HG03571 (cell line): ENCODE measurements around the gene LMF1.

Experiments
- ATAC-seq: cut with Tn5 transposase; IDR thresholded peaks from one replicate; pipeline ENCODE4 v1.9.1; 2021; ENCODE audit not compliant: unreplicated experiment

The LMF1 gene

DNA sequence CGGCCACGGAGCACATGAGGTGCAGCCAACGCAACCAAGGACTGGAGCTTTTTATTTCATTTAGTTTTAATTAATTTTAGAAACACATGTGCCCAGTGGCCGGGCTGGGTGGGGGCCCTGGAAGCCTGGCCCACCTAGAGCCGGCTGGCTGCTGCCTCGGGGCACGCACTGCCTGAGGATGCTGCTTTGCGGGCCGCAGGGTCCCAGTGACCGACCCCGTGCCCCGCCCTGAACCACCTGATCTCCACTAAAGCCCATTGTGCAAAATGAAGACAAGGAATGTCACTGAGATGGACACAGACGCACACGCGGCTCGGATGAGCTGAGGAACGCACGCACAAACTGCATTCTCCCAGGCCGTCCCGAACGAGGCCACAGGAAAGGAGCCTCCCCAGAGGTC, 39.6 kb downstream of the LMF1 start:
- ATAC-seq, result no peak

DNA sequence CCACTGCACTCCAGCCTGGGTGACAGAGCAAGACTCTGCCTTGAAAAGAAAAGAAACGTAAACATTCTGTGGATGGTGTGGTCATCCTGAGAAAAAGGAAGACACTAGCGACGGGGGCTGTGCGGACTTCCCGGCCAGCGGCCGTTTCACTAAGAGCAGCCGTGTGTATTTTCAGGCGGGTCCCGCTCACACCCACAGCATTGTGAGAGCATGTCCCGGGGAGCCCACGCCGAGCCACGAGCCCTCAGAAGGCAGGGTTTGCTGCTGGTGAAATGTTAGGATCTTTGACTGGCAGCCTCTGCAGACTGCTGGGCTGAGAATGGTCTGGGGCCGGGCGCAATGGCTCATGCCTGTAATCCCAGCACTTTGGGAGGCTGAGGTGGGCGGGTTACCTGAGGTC, 40.3 kb downstream of the LMF1 start:
- ATAC-seq, result no peak

DNA sequence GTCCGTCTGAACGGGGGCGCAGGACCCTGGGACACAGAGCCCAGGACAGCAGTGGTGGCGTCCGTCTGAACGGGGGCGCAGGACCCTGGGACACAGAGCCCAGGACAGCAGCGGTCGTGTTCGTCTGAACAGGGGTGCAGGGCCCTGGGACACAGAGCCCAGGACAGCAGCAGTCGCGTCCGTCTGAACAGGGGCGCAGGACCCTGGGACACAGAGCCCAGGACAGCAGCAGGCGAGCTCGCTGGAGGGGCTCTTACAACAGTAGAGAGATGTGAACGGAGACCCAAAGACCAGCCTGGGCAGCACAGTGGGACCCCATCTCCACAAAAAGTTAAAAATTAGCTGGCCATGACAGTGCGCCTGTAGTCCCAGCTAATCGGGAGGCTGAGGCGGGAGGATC, 40.7 kb downstream of the LMF1 start:
- ATAC-seq, result no peak

DNA sequence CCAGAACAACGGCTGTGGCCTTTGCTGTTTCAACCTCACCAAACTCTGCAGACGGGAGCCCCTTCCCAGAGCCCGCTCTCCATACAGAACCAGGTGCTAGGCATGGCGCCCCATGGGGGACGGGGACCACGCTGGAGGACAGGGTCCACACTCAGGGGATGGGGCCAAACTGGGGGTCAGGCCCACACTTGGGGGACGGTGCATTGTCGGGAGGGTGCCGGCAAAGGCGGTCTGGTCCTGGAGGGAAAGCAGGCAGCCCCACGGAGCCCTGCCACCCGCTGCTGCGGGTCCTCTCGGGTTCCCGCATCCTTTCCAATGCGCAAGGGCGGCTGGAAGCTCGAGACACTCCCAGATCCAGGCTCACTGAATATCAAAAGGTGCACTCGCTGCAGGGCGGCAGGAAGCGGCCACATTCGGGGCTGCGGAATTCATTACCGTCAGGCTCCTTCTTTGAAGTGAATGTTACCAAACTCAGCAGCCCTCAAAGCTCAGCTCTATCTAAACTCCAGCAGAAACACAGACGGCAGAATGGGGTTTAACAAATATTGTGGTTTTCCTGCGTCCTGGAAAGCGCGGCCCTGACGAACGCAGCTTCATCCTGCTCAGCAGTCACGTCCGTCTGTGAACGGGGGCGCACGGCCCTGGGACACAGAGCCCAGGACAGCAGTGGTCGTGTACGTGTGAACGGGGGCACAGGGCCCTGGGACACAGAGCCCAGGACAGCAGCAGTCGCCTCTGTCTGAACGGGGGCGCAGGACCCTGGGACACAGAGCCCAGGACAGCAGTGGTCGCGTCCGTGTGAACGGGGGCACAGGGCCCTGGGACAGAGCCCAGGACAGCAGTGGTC, 41.3 kb downstream of the LMF1 start:
- no peak for ATAC-seq

DNA sequence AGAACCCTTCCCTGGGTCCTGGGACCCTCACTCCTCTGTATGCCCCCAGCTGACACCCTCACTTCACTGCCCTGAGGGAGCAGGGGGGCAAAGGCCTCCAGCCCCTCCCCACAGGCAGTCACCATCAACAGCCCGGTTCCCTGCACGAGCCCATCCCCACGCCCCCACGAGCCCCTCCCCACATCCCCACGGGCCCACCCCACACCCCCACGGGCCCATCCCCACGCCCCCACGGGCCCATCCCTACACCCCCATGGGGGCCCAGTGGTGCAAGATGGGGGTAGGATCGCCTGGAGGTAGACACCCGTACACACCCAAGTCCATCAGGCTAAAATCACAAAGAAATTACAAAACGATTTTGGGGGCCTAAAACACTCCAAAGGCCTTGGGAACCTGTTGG, 42.3 kb downstream of the LMF1 start:
- no peak for ATAC-seq

GRCh38 chr16:927931-928330, 42.9 kb downstream of the LMF1 start:
- ATAC-seq, result no peak

DNA sequence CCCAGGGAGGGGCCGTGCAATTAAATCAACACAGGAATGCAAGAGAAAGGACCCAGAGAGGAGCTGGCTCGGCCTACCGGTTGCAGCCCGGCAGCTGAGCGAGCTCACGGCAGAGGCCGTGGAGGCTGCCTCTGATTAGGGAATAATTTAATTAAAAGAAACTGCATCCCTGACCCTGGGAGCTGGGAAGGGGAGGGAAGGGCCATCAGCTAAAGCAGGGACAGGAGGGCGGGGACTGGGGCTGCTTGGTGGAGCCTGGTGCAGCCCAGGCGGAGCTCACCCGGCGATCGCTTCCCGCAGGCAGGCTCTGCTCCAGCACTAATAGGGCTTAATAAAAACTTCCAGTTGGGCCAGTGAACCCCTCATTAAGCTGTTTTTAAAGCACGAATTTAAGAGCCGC, 43.4 kb downstream of the LMF1 start:
- no peak for ATAC-seq

DNA sequence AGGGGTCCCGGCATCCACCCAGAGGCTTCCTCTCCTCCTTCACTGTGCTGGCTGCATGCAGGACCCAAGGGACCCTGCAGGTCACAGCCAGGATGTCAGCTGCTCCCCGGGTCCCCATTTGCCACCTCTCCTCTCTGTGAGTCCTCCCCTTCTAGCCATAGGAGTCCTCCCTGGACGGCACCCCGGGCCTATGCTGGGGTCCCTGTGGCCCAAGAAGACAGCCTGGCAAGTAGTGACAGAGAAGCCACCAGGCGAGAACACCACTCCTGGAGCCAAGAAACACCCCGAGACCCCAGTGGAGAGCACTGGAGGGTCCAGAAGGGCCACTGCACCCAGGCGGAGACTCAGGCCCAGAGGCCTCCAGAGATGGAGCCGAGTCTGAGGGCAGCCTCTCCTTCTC, 44.1 kb downstream of the LMF1 start:
- no peak for ATAC-seq

- ATAC-seq, result no peak
Measured at GRCh38 chr16:924806-925205, 46.0 kb downstream of the LMF1 start.

DNA sequence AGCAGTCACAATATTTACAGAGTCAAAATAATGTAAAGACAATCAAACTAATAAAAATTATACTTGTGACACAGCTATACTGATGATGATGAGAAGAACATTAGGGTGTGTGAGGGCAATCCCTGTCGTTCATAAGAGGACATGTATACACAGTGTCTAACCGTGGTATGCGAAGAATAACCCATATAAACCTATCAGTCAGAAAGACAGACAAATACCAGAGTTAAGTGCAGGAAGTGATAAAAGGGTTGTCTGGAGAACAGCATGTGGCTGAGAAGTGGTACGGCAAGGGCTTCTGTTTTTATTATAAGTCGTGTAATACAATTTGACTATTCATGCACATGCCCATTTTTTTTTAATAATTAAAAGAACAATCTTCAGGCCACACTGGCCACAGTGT, 46.7 kb downstream of the LMF1 start:
- no peak for ATAC-seq

DNA sequence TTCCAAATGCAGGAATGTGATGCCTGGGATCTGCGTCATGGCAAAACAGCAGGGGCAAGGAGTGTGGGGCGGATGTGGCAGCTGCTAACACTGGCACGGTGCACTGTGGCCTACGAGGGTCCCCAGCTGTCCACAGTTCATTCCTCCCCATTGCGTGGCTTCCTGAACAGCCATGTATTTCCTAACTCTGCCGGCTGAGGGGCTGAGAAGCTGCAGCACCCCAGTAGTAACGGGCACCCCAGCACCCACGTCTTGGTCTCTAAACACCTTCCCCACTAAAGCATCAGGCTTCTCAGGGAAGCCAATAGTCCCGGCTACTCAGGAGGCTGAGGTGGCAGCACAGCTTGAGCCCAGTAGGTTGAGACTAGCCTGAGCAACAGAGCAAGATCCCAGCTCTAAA, 47.6 kb downstream of the LMF1 start:
- no peak for ATAC-seq

- ATAC-seq, result no peak
Measured at GRCh38 chr16:922051-922450, 48.7 kb downstream of the LMF1 start.

GRCh38 chr16:921321-921905, 49.4 kb downstream of the LMF1 start:
- no peak for ATAC-seq

GRCh38 chr16:920717-921116, 50.1 kb downstream of the LMF1 start:
- no peak for ATAC-seq

GRCh38 chr16:920051-920681, 50.6 kb downstream of the LMF1 start:
- ATAC-seq, result no peak

- no peak for ATAC-seq
Measured at GRCh38 chr16:919658-920050, 51.1 kb downstream of the LMF1 start.

DNA sequence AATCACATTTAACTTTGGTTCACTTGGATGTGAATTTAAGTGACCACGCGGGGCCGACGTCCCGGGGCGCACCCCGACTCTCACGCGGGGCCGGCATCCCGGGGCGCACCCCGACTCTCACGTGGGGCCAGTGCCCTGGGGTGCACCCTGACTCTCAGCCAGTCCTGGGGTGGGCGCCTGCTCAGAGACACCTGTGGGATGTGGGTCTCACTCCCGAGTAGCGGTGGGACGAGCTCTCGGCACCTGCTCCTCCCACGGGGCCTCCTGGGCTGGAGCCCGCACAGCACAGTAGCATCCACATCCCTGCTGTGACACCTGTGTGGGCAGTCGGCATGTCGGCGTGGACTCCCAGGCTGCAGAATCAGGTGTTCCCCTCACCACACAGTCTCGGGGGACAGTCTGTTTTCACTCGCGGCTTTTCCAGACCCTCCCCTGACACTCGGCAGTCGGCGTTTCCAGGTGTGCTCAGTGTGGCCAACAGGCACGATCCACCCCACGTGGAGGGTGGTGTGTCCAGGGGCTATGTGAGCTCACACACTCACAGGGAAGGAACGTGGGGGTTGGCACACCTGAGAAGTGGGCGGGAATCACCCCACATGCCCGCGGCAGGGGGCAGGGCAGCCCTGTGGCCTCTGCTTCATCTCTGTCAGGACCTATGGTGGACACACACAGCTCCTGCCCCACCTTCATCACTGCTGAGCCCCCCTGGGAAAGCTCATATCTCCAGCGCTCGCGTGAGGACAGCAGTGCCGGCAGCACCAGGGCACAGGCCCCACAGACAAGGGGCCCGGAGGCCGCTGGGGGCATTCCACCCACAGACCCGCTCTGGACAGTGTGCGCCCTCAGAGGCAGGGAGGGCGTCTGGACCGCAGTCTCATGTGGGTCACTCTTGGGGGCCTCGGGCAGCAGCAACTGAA, 51.8 kb downstream of the LMF1 start:
- no peak for ATAC-seq

GRCh38 chr16:918068-918467, 52.7 kb downstream of the LMF1 start:
- ATAC-seq, result no peak

DNA sequence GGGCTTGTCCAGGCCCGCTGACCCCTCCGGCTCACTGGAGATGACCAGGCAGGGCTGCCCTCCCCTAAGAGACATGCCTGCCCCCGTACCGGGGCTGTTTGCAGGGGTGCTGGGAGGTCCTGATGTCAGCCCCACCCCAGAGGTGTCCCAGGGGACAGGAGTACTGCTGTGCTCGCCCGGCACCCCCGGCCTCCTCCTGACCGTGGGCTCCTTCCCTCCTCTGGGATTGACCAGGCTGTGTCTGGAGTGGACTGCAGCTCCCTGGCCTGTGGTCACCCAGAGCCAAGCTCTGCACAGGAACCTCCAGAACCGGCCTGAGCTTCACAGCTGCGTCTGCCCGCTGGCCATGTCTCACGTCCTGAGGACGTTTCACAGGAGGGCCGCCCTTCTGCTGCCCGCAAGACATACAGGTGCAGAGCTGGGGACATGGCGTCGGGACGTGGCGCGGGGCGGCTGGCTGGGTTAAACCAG, 53.2 kb downstream of the LMF1 start:
- no peak for ATAC-seq

GRCh38 chr16:916035-916799, 54.6 kb downstream of the LMF1 start:
- no peak for ATAC-seq
